Caco-2 (cell line): ENCODE measurements around the gene SMTNL1. TPM values are rescaled to one million over a fixed set of nuclear protein-coding genes. Genes with fewer than 3 reads are reported as not detected.
A peak's percentile ranks its signal among the peaks of the same experiment; 100 is the strongest.

Experiments
- BruUV-seq: library from RNA; stranded (reverse); fragments of 400-500 nt; replicated peaks from 2 replicates; lab custom pipeline; 2021; lab: Mats Ljungman, UMichigan
- CTCF ChIA-PET: fragments of 300-600 bp; sonication (Branson Sonifier 250); formaldehyde crosslinking; loops from one replicate; lab custom pipeline; 2022; ENCODE audit warnings: antibody characterized with exemption; lab: Charles Lee
- POLR2A ChIA-PET: fragments of 300-600 bp; sonication (Branson Sonifier 250); formaldehyde crosslinking; loops from one replicate; lab custom pipeline; 2022; ENCODE audit warnings: antibody characterized with exemption; lab: Charles Lee
- DNase-seq, 2 experiments: peaks; one replicate each; pipeline versions ENCODE4 v3.0.0 to v3.0.0-alpha.2; 2020 to 2022
- H3K27me3 ChIP-seq: replicated peaks from 2 replicates; pipeline ENCODE4 v1.6.0; 2011; ENCODE audit warnings: low read length; ENCODE audit not compliant: control insufficient read depth, insufficient read depth
- H3K36me3 ChIP-seq: 2 replicates; pipeline ENCODE4 v1.5.1; 2011; ENCODE audit warnings: low read length; ENCODE audit not compliant: control insufficient read depth, insufficient read depth
- H3K4me1 ChIP-seq: fragments of 250-450 bp; sonication (Bioruptor Pico); 2 replicates; pipeline ENCODE4 v1.5.1; 2020; ENCODE audit warnings: mild to moderate bottlenecking
- H3K4me3 ChIP-seq: 2 replicates; pipeline ENCODE4 v1.5.1; 2011; ENCODE audit warnings: low read depth, mild to moderate bottlenecking, control low read depth, low read length
- H3K9me3 ChIP-seq: fragments of 250-450 bp; sonication (Bioruptor Pico); 2 replicates; pipeline ENCODE4 v1.5.1; 2020; ENCODE audit warnings: mild to moderate bottlenecking, moderate library complexity
- H3K27ac Mint-ChIP-seq: one replicate; pipeline ENCODE4 v1.8.0; 2022; ENCODE audit warnings: mixed read lengths; ENCODE audit not compliant: unreplicated experiment
- H3K27me3 Mint-ChIP-seq: one replicate; pipeline ENCODE4 v1.8.0; 2022; ENCODE audit warnings: mixed read lengths; ENCODE audit not compliant: insufficient read depth, unreplicated experiment
- H3K36me3 Mint-ChIP-seq: one replicate; pipeline ENCODE4 v1.8.0; 2022; ENCODE audit warnings: mild to moderate bottlenecking, mixed read lengths; ENCODE audit not compliant: insufficient read depth, unreplicated experiment
- H3K4me1 Mint-ChIP-seq: one replicate; pipeline ENCODE4 v1.8.0; 2022; ENCODE audit warnings: low read depth, mixed read lengths; ENCODE audit not compliant: unreplicated experiment
- H3K4me3 Mint-ChIP-seq: one replicate; pipeline ENCODE4 v1.8.0; 2022; ENCODE audit warnings: mild to moderate bottlenecking, moderate library complexity, mixed read lengths; ENCODE audit not compliant: unreplicated experiment
- H3K9me3 Mint-ChIP-seq: one replicate; pipeline ENCODE4 v1.8.0; 2022; ENCODE audit warnings: mixed read lengths; ENCODE audit not compliant: unreplicated experiment
- intact Hi-C: fragments of 100-400 bp; cut with micrococcal nuclease; formaldehyde crosslinking; loops from one replicate; pipeline ENCODE4 v1.10.0; 2022; ENCODE audit not compliant: unreplicated experiment
- total RNA-seq: library from RNA; stranded (reverse); gene quantifications from 2 replicates; pipeline ENCODE4 v1.2.3, GENCODE V29; 2022
- TF ChIP-seq, protein P1 (sequence below), 2 experiments: fragments of 200-600 bp in 1 of 2; IDR thresholded peaks; 1 replicate in 1 of 2; 2 replicates in 1 of 2; pipeline versions ENCODE4 v1.5.1 to v1.8.0; 2011 to 2022; ENCODE audit warnings: antibody characterized with exemption in 1 of 2, control low read depth in 1 of 2, inconsistent platforms in 1 of 2, low read depth in 1 of 2, low read length in 1 of 2, mild to moderate bottlenecking in 1 of 2, moderate library complexity in 1 of 2; ENCODE audit not compliant: insufficient read depth in 1 of 2, severe bottlenecking in 1 of 2, unreplicated experiment in 1 of 2

SMTNL1 gene
- total RNA-seq, 1 experiment from 2014 or later: 0.18 TPM

DNA sequence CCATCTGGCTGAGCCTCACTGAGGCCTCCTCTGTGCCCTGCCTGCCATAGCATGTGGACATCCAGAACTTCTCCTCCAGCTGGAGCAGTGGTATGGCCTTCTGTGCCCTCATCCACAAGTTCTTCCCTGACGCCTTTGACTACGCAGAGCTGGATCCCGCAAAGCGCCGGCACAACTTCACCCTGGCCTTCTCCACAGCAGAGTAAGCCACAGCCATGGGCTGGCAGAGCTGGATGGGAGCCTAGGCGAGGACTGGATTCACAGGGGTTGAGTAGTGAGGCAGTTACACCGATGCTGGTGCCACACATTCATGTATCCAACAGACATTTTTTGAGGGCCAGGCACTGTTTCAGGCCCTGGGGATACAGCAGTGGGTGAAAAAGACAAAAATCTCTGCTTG lies 9.1 kb downstream of the SMTNL1 start:
- H3K27me3 ChIP-seq: no peaks in the 10 kb centered on the region
- ChIA-PET POLR2A (no interaction called here), CTCF (interaction anchor here (1.2 to 2.0 kb wide), 5 partner anchors 53 to 98 kb away, joined by 4 to 8 read pairs (median 5); no protein-coding TSS in a partner anchor)
- no peaks in the 10 kb centered on the region for H3K36me3 ChIP-seq
- no TSS peak for BruUV-seq
- TF ChIP-seq, protein P1, sequence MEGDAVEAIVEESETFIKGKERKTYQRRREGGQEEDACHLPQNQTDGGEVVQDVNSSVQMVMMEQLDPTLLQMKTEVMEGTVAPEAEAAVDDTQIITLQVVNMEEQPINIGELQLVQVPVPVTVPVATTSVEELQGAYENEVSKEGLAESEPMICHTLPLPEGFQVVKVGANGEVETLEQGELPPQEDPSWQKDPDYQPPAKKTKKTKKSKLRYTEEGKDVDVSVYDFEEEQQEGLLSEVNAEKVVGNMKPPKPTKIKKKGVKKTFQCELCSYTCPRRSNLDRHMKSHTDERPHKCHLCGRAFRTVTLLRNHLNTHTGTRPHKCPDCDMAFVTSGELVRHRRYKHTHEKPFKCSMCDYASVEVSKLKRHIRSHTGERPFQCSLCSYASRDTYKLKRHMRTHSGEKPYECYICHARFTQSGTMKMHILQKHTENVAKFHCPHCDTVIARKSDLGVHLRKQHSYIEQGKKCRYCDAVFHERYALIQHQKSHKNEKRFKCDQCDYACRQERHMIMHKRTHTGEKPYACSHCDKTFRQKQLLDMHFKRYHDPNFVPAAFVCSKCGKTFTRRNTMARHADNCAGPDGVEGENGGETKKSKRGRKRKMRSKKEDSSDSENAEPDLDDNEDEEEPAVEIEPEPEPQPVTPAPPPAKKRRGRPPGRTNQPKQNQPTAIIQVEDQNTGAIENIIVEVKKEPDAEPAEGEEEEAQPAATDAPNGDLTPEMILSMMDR (IDR thresholded peaks at IDR 0.05; ENCODE audit: insufficient read depth in 1 of 2, low read depth in 1 of 2, low read length in 1 of 2, severe bottlenecking in 1 of 2, unreplicated experiment in 1 of 2): no peak
- intact Hi-C loops: no loop called here
- H3K27ac Mint-ChIP-seq: no peak overlapping the region
- no peaks in the 10 kb centered on the region for H3K27me3 Mint-ChIP-seq
- peaks cover 33% of the 10 kb centered on the region for H3K4me1 ChIP-seq
- H3K4me3 Mint-ChIP-seq: no peak overlapping the region
- peaks cover 22% of the 10 kb centered on the region for H3K4me1 Mint-ChIP-seq
- no peak for DNase-seq
- peaks cover 6% of the 10 kb centered on the region for H3K36me3 Mint-ChIP-seq
- H3K9me3 Mint-ChIP-seq: no peaks in the 10 kb centered on the region
- H3K4me3 ChIP-seq: no peak overlapping the region
- H3K9me3 ChIP-seq: no peaks in the 10 kb centered on the region

DNA sequence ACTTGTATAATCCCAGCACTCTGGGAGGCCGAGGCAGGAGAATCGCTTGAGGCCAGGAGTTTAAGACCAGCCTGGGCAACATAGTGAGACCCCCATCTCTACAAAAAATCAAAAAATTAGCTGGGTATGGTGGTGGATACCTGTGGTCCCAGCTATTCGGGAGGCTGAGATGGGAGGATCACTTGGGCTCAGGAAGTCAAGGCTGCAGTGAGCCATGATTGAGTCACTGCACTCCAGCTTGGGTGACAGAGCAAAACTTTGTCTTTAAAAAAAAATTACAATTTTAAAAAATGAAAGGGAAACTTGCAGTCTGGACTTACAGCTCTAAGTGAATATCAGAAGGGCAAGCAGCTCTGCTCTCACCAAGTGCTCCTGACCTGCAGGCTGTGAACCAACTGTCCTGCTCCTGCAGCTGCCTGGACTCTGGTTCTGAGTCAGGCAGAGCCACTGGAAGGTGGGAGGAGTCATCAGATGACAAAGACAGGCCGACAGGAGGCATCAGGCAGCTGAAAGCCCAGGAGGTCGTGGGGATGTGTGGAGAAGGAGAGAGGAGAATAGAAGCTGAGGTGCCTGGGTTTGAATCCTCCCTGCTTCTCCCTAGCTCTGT lies 9.6 kb downstream of the SMTNL1 start:
- no peak overlapping the region for H3K4me3 ChIP-seq
- DNase-seq: peak; percentile 58 to 60
- intact Hi-C loops: no loop called here
- Mint-ChIP-seq H3K9me3 (no peaks in the 10 kb centered on the region), H3K4me3 (no peak overlapping the region), H3K36me3 (peaks cover 6% of the 10 kb centered on the region), H3K4me1 (peaks cover 27% of the 10 kb centered on the region), H3K27me3 (no peaks in the 10 kb centered on the region), H3K27ac (peak overlapping the region; percentile 88)
- CTCF ChIA-PET: interaction anchor here (0.7 to 2.0 kb wide), 6 partner anchors 54 to 98 kb away, joined by 4 to 8 read pairs (median 5); partner anchors contain the start of gene RTN4RL2
- peaks cover 38% of the 10 kb centered on the region for H3K4me1 ChIP-seq
- no peaks in the 10 kb centered on the region for H3K9me3 ChIP-seq
- TF ChIP-seq, protein P1 (IDR thresholded peaks at IDR 0.05; ENCODE audit: insufficient read depth in 1 of 2, low read depth in 1 of 2, low read length in 1 of 2, severe bottlenecking in 1 of 2, unreplicated experiment in 1 of 2): peak in 1 of 2 experiments; percentile 40
- no peaks in the 10 kb centered on the region for H3K36me3 ChIP-seq
- POLR2A ChIA-PET: interaction anchor here (0.8 kb wide), 1 partner anchor 16 kb away, joined by 3 read pairs; the partner anchor contains the start of gene TIMM10
- H3K27me3 ChIP-seq: no peaks in the 10 kb centered on the region
- BruUV-seq: no TSS peak

DNA sequence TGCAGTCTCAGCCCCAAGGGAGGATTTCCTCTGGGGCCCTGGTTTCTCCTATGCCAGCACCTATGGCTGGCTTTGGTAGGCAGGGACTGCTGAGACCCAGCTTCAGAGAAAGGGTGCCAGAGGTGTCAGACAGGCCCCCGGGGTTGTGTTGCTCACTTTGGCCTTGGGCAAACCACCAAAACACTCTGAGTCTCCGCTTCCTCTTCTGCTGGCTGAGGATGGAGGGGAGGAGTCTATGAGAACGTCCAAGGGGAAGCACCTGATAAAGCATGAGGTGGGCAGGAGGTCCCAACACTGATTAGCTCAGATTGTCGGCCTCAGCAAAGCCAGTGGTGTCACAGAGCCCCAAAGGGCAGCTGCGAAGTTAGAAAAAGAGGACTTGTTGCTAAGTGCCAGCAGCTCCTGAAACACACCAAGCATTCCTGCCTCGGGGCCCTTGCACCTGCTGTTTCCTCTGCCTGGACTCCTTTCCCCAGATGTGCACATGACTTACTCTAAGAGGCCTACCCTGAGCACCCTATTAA lies 10.5 kb downstream of the SMTNL1 start:
- Mint-ChIP-seq H3K27me3 (no peaks in the 10 kb centered on the region), H3K36me3 (peaks cover 11% of the 10 kb centered on the region), H3K4me3 (no peak overlapping the region), H3K9me3 (no peaks in the 10 kb centered on the region), H3K27ac (peak overlapping the region; percentile 88), H3K4me1 (peaks cover 27% of the 10 kb centered on the region)
- Histone ChIP-seq H3K4me3 (no peak overlapping the region), H3K9me3 (no peaks in the 10 kb centered on the region), H3K36me3 (no peaks in the 10 kb centered on the region), H3K4me1 (peaks cover 45% of the 10 kb centered on the region), H3K27me3 (no peaks in the 10 kb centered on the region)
- BruUV-seq: no TSS peak
- POLR2A ChIA-PET: interaction anchor here (0.8 kb wide), 1 partner anchor 17 kb away, joined by 3 read pairs; the partner anchor contains the start of gene TIMM10
- no peak for DNase-seq
- CTCF ChIA-PET: interaction anchor here (0.7 to 2.0 kb wide), 5 partner anchors 55 to 93 kb away, joined by 4 to 8 read pairs (median 5); partner anchors contain the start of gene RTN4RL2
- intact Hi-C loops: no loop called here
- TF ChIP-seq, protein P1 (IDR thresholded peaks at IDR 0.05; ENCODE audit: insufficient read depth in 1 of 2, low read depth in 1 of 2, low read length in 1 of 2, severe bottlenecking in 1 of 2, unreplicated experiment in 1 of 2): no peak
